Measurements from ENCODE around the gene ITPR1. TPM values are rescaled to one million over a fixed set of nuclear protein-coding genes. Genes with fewer than 3 reads are reported as not detected.

The ITPR1 gene
- total and polyA plus RNA-seq, 11 donors, result 8.9 to 55.8 (median 19.9) TPM

DNA sequence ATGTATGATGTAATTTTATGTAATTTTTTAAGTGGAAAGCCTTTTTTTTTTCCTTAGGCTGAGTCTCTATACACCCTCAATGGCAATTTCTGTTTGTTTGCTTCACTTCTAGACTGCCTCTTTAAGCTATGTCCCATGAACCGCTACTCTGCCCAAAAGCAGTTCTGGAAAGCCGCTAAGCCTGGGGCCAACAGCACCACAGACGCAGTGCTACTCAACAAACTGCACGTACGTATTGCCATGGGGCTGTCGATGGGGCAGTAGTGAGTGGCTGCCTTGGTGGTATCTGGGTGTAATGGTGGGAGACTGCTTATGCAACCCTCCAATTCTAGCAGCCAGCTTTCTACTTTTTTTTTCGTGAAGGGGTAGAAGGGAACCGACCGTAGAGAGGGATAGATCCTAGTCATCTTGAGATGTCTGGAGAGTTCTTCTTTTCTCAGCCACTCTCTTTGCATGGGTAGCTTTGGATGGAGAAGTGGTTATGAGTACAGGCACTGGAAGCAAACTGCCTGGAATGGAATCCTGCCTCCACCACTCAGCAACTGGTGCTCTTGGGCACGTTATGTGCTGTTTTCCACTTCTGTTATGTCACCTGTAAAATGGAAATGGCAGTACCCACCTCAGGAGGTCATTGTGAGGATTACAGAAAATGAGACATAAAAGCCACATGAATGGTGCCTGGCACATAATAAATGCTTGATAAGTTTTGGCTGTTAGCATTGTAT is 134.7 kb downstream of the ITPR1 start:
- WGBS, 4 donors, result 90 to 93% (median 92%) methylated on average over 10 of the region's 10 CpGs

DNA sequence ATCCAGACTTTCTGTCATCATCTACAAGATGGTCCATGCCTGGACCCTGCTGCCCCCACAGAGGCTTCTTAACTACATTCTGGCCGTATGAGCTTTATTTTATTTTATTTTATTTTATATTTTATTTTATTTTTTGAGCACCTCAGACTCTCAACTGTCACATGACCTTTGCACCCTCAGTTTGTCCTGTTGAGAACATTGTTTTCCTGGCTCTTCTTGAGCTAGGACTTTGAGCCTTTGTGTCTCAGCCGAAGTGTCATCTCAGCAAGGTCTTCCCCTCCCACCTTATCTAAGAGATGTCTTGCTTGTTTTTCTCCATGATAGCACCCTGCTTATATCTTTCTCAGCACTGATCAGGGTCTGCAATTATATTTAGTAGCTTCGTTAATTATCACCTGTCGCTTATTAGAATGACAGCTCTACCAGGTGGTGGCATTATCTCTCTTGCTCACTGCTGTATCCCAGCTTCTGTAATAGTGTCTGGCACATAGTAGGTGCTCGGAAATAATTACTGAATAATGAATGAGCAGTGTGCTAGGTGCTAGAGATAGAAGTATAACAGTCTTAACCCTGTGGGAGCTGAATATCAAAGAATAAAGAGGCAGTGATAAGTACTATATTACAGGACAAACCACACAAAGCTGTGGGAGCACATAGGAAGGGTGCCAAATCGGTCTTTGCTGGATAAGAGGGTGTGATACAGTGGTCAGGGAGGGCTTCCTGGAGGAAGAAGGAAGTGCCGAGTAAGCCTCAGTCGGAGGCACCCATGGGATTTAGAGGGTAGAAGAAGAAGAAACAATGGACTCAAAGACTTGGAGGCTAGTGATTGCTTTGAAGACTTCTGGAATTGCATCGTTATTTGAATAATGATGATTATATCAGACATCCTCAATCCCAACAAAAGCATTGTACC is 136.2 kb downstream of the ITPR1 start:
- Histone ChIP-seq H3K27ac (no peak overlapping the region), H3K4me3 (no peak overlapping the region), H3K36me3 (peaks cover 0 to 16% (median 0%) of the 10 kb centered on the region in 9 donors), H3K4me1 (peaks cover 0 to 6% (median 0%) of the 10 kb centered on the region in 12 donors), H3K27me3 (no peaks in the 10 kb centered on the region), H3K9me3 (no peaks in the 10 kb centered on the region)
- no peak for DNase-seq
- ATAC-seq, result no peak
- whole genome bisulfite sequencing, 4 donors, result 75 to 80% (median 77%) methylated on average over 9 of the region's 9 CpGs
- intact Hi-C loops (cut with DNase I), result loop anchor here in 6 of 10 donors (5.0 to 10.0 kb wide), 2 partner anchors 135 to 137 kb away; partner anchors contain the start of gene ITPR1 (in 6 of the 6)
- TF ChIP-seq, protein P1, sequence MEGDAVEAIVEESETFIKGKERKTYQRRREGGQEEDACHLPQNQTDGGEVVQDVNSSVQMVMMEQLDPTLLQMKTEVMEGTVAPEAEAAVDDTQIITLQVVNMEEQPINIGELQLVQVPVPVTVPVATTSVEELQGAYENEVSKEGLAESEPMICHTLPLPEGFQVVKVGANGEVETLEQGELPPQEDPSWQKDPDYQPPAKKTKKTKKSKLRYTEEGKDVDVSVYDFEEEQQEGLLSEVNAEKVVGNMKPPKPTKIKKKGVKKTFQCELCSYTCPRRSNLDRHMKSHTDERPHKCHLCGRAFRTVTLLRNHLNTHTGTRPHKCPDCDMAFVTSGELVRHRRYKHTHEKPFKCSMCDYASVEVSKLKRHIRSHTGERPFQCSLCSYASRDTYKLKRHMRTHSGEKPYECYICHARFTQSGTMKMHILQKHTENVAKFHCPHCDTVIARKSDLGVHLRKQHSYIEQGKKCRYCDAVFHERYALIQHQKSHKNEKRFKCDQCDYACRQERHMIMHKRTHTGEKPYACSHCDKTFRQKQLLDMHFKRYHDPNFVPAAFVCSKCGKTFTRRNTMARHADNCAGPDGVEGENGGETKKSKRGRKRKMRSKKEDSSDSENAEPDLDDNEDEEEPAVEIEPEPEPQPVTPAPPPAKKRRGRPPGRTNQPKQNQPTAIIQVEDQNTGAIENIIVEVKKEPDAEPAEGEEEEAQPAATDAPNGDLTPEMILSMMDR (IDR thresholded peaks at IDR 0.05), result no peak
- no peak for TF ChIP-seq POLR2A (IDR thresholded peaks at IDR 0.05)

More for the DNA sequence above, 134.7 kb downstream of the ITPR1 start:
- Histone ChIP-seq H3K36me3 (peaks cover 0 to 16% (median 0%) of the 10 kb centered on the region in 9 donors), H3K9me3 (no peaks in the 10 kb centered on the region), H3K4me3 (no peak overlapping the region), H3K27ac (no peak overlapping the region), H3K27me3 (no peaks in the 10 kb centered on the region), H3K4me1 (peaks cover 0 to under 1% (median 0%) of the 10 kb centered on the region in 12 donors)
- ATAC-seq (no peak), DNase-seq (no peak)
- no peak for TF ChIP-seq POLR2A (IDR thresholded peaks at IDR 0.05)
- TF ChIP-seq, protein P1 (IDR thresholded peaks at IDR 0.05), result no peak
- intact Hi-C loops (cut with DNase I), result loop anchor here in 1 of 10 donors (10.0 kb wide), 1 partner anchor 133 kb away; the partner anchor contains the start of gene ITPR1

DNA sequence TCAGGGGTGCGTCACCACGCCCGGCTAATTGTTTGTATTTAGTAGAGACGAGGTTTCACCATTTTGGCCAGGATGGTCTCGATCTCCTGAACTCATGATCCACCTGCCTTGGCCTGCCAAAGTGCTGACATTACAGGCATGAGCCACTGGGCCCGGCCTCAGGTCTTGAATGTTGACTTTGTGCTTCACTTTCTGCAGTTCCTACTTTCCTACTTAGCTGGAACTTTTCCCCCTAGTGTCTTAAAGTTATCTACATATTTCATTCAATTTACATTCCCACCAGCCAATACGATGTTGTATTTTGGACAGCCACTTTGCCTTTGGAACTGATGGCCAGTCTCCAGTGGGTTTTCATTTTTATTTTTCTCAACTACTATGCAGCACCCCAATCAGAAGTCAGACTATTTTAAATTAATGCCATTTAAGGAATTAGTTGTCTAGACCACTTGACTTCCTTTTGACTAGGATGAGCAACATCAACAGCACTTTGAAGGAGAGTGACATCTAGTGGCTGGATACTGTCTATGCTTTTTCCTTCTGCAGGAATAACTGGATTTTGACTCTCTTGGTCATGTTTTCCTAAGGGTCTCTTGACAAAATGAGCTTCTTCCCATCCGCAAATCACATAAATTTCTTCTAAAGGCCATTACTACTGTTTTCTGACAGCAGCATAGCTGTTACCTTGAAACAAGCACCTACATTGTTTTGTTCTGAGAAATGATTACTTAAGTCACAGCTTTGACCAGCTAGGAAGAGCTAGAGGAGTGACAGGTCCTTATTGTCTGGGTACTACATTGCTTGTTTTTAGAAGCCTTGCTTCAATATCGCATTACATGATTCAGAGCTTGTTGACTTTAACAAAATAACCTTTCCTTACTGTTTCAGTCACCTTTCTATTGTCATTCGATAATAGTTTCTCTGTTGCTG is 140.2 kb downstream of the ITPR1 start:
- H3K4me1 ChIP-seq, result peaks cover 0 to 6% (median 0%) of the 10 kb centered on the region in 12 donors
- WGBS, 4 donors, result 72 to 77% (median 75%) methylated on average over 10 of the region's 10 CpGs
- H3K36me3 ChIP-seq, result peaks cover 0 to 9% (median 0%) of the 10 kb centered on the region in 9 donors
- DNase-seq (no peak), ATAC-seq (peak in 3 of 4 donors; percentile 74 to 81 (median 78))
- H3K27me3 ChIP-seq, result no peaks in the 10 kb centered on the region
- no peaks in the 10 kb centered on the region for H3K9me3 ChIP-seq
- no peak for TF ChIP-seq POLR2A (IDR thresholded peaks at IDR 0.05)
- TF ChIP-seq, protein P1 (IDR thresholded peaks at IDR 0.05), result peak; percentile 80 to 91 (median 84)
- intact Hi-C loops (cut with DNase I), result loop anchor here (1.0 to 10.0 kb wide), 7 partner anchors 139 to 283 kb away; partner anchors contain the start of gene ITPR1 (in 8 of the 10)
- no peak overlapping the region for H3K4me3 ChIP-seq
- no peak overlapping the region for H3K27ac ChIP-seq

Data from heart left ventricle (tissue), 16 donors.